ENCODE data around the gene NES.
"Not testable (repeated sequence)": the region's sequence is repeated elsewhere in the genome, so short reads cannot be mapped to it uniquely, and the experiment has no call there.

Gene NES

GRCh38 chr1:156644640-156645039, 32.6 kb downstream of the NES start:
- DNase-seq (ENCODE audit: low spot score) = no peak

GRCh38 chr1:156644146-156644545, 33.1 kb downstream of the NES start:
- no peak for DNase-seq (ENCODE audit: low spot score)

GRCh38 chr1:156643778-156644092, 33.5 kb downstream of the NES start:
- no peak for DNase-seq (ENCODE audit: low spot score)

- no peak for DNase-seq (ENCODE audit: low spot score)
These were observed 34.0 kb downstream of the NES start for GRCh38 chr1:156643049-156643777.

GRCh38 chr1:156642265-156643048, 34.8 kb downstream of the NES start:
- DNase-seq (ENCODE audit: low spot score) = no peak

GRCh38 chr1:156641761-156642264, 35.4 kb downstream of the NES start, which contains the start of gene BCAN:
BCAN (plus strand) TSS chr1:156642117; CDS start chr1:156646055, 3,938 bp downstream.
- no peak for DNase-seq (ENCODE audit: low spot score)

- peak; percentile 65 for DNase-seq (ENCODE audit: low spot score)
These were observed 36.1 kb downstream of the NES start for GRCh38 chr1:156640842-156641706.

GRCh38 chr1:156639601-156640101, 37.6 kb downstream of the NES start:
- DNase-seq (ENCODE audit: low spot score) = no peak

GRCh38 chr1:156638189-156638985, 38.8 kb downstream of the NES start:
- no peak for DNase-seq (ENCODE audit: low spot score)

GRCh38 chr1:156632355-156632754, 44.9 kb downstream of the NES start:
- DNase-seq (ENCODE audit: low spot score) = no peak

- not testable (repeated sequence) for DNase-seq (ENCODE audit: low spot score)
These were observed 46.1 kb downstream of the NES start for GRCh38 chr1:156631152-156631551.

GRCh38 chr1:156629823-156630449, 47.3 kb downstream of the NES start:
- DNase-seq (ENCODE audit: low spot score) = no peak

GRCh38 chr1:156627313-156627880, 49.8 kb downstream of the NES start:
- peak; percentile 65 for DNase-seq (ENCODE audit: low spot score)

GRCh38 chr1:156626079-156626438, 51.1 kb downstream of the NES start:
- no peak for DNase-seq (ENCODE audit: low spot score)

- DNase-seq (ENCODE audit: low spot score) = peak; percentile 66
These were observed 51.6 kb downstream of the NES start for GRCh38 chr1:156625436-156626078.

- no peak for DNase-seq (ENCODE audit: low spot score)
These were observed 52.3 kb downstream of the NES start for GRCh38 chr1:156624814-156625435.

GRCh38 chr1:156623946-156624813, 53.0 kb downstream of the NES start:
- DNase-seq (ENCODE audit: low spot score) = no peak

GRCh38 chr1:156622581-156623297, 54.5 kb downstream of the NES start:
- no peak for DNase-seq (ENCODE audit: low spot score)

Measured in pons (tissue), 1 donor.